Gastrocnemius medialis (tissue), 4 donors: ENCODE data around the gene KCNAB2. TPM values are rescaled to one million over a fixed set of nuclear protein-coding genes. Genes with fewer than 3 reads are reported as not detected.

Experiments
- ATAC-seq, 2 donors: fragments of 150-250 bp; one replicate each; pipeline ENCODE4 v1.9.1; 2016
- DNase-seq, 2 donors: peaks; one replicate each; pipeline ENCODE4 v3.0.0-alpha.2; 2019
- H3K27ac ChIP-seq, 4 donors: fragments of 200-600 bp; sonication (generic); 1 replicate in 1 of 4; 2 replicates in 3 of 4; pipeline ENCODE4 v1.5.1; 2016 to 2018; ENCODE audit warnings: mild to moderate bottlenecking in 2 of 4, moderate library complexity in 1 of 4
- H3K27me3 ChIP-seq, 3 donors: fragments of 200-600 bp; sonication (generic) in 2 of 3; 1 replicate in 1 of 3; 2 replicates in 2 of 3; pipeline versions ENCODE4 v1.5.1 to v1.6.0; 2016 to 2019; ENCODE audit warnings: mild to moderate bottlenecking in 1 of 3, moderate library complexity in 1 of 3
- H3K36me3 ChIP-seq, 2 donors: fragments of 200-600 bp; sonication (generic) in 1 of 2; one replicate each; pipeline ENCODE4 v1.5.1; 2017 to 2018
- H3K4me1 ChIP-seq, 2 donors: fragments of 200-600 bp; sonication (generic) in 1 of 2; one replicate each; pipeline ENCODE4 v1.5.1; 2016 to 2017; ENCODE audit warnings: mild to moderate bottlenecking in 2 of 2
- H3K4me3 ChIP-seq, 4 donors: fragments of 200-600 bp; sonication (generic) in 3 of 4; 1 replicate in 1 of 4; 2 replicates in 3 of 4; pipeline ENCODE4 v1.5.1; 2016 to 2019; ENCODE audit warnings: mild to moderate bottlenecking in 2 of 4
- H3K9me3 ChIP-seq, 3 donors: fragments of 200-600 bp; sonication (generic) in 2 of 3; 1 replicate in 1 of 3; 2 replicates in 2 of 3; pipeline ENCODE4 v1.5.1; 2016 to 2019
- POLR2A ChIP-seq, 2 donors: fragments of 450-650 bp; IDR thresholded peaks; one replicate each; pipeline ENCODE4 v1.6.1; 2017; ENCODE audit warnings: antibody characterized with exemption in 2 of 2, mild to moderate bottlenecking in 2 of 2, moderate library complexity in 2 of 2
- in situ Hi-C, 4 donors: fragments of 200-750 bp; cut with MboI; loops; one replicate each; pipeline versions ENCODE4 v1.15.0 to v1.8.0; 2017; ENCODE audit warnings: low sequenced_read_pairs in 4 of 4
- intact Hi-C: fragments of 100-400 bp; cut with DNase I; formaldehyde crosslinking; loops from one replicate; pipeline ENCODE4 v1.15.1; 2023; ENCODE audit warnings: low total_unique reads
- total RNA-seq, 4 donors: library from RNA; depleted of rRNA; stranded (reverse); fragments of >200 nt; gene quantifications; one replicate each; pipeline versions ENCODE4 v1.1.0 to v1.2.3, GENCODE V29; 2016
- TF ChIP-seq, protein P1 (sequence below), 5 experiments: fragments of 450-650 bp in 3 of 5; fragments of 200-600 bp in 2 of 5; sonication (generic) in 2 of 5; IDR thresholded peaks in 4 of 5; conservative IDR thresholded peaks in 1 of 5; 1 replicate in 4 of 5; 2 replicates in 1 of 5; pipeline ENCODE4 v1.5.1; 2016 to 2019; ENCODE audit warnings: antibody characterized with exemption in 5 of 5, mild to moderate bottlenecking in 3 of 5, moderate library complexity in 3 of 5

KCNAB2 gene
- total RNA-seq, 4 donors from 2014 or later, result 2.8 to 7.8 (median 4.5) TPM

DNA sequence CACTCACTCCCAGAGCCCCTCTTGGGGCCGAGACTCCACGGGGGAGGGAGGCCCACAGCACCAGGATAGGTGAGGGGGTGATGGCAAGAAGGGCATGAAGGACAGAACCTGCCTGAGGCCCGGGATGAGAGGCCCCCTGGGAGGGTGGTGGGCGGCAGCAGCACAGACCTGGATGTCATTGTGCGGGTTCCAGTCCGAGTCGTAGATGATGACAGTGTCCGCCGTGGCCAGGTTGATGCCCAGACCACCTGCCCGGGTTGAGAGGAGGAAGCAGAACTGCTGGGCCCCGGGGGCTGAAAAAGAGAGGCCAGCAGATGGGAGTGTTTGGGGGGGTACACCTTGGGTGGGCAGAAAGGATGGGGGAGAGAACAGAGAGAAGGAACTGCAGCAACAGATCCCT is 84.3 kb downstream of the KCNAB2 start:
- Histone ChIP-seq H3K27ac (no peak overlapping the region), H3K36me3 (no peaks in the 10 kb centered on the region), H3K4me1 (no peaks in the 10 kb centered on the region), H3K9me3 (no peaks in the 10 kb centered on the region), H3K27me3 (peaks cover 0 to 3% (median 0%) of the 10 kb centered on the region in 3 donors), H3K4me3 (no peak overlapping the region)
- TF ChIP-seq, protein P1, sequence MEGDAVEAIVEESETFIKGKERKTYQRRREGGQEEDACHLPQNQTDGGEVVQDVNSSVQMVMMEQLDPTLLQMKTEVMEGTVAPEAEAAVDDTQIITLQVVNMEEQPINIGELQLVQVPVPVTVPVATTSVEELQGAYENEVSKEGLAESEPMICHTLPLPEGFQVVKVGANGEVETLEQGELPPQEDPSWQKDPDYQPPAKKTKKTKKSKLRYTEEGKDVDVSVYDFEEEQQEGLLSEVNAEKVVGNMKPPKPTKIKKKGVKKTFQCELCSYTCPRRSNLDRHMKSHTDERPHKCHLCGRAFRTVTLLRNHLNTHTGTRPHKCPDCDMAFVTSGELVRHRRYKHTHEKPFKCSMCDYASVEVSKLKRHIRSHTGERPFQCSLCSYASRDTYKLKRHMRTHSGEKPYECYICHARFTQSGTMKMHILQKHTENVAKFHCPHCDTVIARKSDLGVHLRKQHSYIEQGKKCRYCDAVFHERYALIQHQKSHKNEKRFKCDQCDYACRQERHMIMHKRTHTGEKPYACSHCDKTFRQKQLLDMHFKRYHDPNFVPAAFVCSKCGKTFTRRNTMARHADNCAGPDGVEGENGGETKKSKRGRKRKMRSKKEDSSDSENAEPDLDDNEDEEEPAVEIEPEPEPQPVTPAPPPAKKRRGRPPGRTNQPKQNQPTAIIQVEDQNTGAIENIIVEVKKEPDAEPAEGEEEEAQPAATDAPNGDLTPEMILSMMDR (IDR thresholded peaks at IDR 0.05 in 4 of 5, conservative IDR thresholded peaks at IDR 0.05 in 1 of 5), result no peak
- no peak for ATAC-seq
- no peak for DNase-seq
- intact Hi-C loops (no loop called here), in situ Hi-C loops (no loop called here)

DNA sequence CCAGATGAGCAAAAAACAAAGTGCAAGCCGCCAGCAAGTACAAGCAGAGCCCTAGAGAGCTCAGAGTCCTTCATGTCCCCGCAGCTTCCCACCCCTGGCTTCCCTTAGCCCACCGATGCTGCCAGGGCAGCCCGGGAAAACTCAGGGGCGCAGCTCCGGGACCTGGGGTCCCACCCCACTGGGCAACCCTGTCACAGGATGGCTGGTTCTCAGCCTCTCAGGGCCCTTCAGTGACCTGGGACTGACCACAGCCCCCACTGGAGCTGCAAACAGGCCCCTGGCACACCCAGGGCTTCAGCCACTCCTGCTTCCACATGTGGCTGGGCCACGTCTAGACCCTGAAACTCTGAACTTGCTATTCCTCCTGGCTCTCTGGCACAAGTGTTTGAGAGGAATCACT is 84.9 kb downstream of the KCNAB2 start:
- H3K36me3 ChIP-seq, result no peaks in the 10 kb centered on the region
- TF ChIP-seq, protein P1 (IDR thresholded peaks at IDR 0.05 in 4 of 5, conservative IDR thresholded peaks at IDR 0.05 in 1 of 5), result no peak
- TF ChIP-seq POLR2A (IDR thresholded peaks at IDR 0.05), result no peak
- no peak overlapping the region for H3K27ac ChIP-seq
- no peaks in the 10 kb centered on the region for H3K9me3 ChIP-seq
- in situ Hi-C loops, result no loop called here
- intact Hi-C loops, result no loop called here
- no peak overlapping the region for H3K4me3 ChIP-seq
- H3K4me1 ChIP-seq, result no peaks in the 10 kb centered on the region
- no peaks in the 10 kb centered on the region for H3K27me3 ChIP-seq
- no peak for ATAC-seq
- DNase-seq, result no peak

- no peak for DNase-seq
- intact Hi-C loops, result no loop called here
Observed at GRCh38 chr1:6131561-6131960, 85.9 kb downstream of the KCNAB2 start.

GRCh38 chr1:6133146-6133895 is 87.6 kb downstream of the KCNAB2 start:
- intact Hi-C loops, result no loop called here
- DNase-seq, result no peak

More at GRCh38 chr1:6131561-6131960, 85.9 kb downstream of the KCNAB2 start:
- H3K4me1 ChIP-seq, result no peaks in the 10 kb centered on the region
- H3K27ac ChIP-seq, result no peak overlapping the region
- no peak for TF ChIP-seq POLR2A (IDR thresholded peaks at IDR 0.05)
- TF ChIP-seq, protein P1 (IDR thresholded peaks at IDR 0.05 in 4 of 5, conservative IDR thresholded peaks at IDR 0.05 in 1 of 5), result no peak
- ATAC-seq, result no peak
- no peak overlapping the region for H3K4me3 ChIP-seq
- in situ Hi-C loops, result no loop called here
- H3K27me3 ChIP-seq, result no peaks in the 10 kb centered on the region
- no peaks in the 10 kb centered on the region for H3K9me3 ChIP-seq
- H3K36me3 ChIP-seq, result no peaks in the 10 kb centered on the region

More at GRCh38 chr1:6133146-6133895, 87.6 kb downstream of the KCNAB2 start:
- in situ Hi-C loops, result no loop called here
- no peak for ATAC-seq
- H3K27me3 ChIP-seq, result no peaks in the 10 kb centered on the region
- TF ChIP-seq POLR2A (IDR thresholded peaks at IDR 0.05), result no peak
- TF ChIP-seq, protein P1 (IDR thresholded peaks at IDR 0.05 in 4 of 5, conservative IDR thresholded peaks at IDR 0.05 in 1 of 5), result no peak
- H3K9me3 ChIP-seq, result no peaks in the 10 kb centered on the region
- no peaks in the 10 kb centered on the region for H3K36me3 ChIP-seq
- H3K27ac ChIP-seq, result no peak overlapping the region
- H3K4me1 ChIP-seq, result no peaks in the 10 kb centered on the region
- H3K4me3 ChIP-seq, result no peak overlapping the region
